GM18519 (cell line): ENCODE results near the gene DPYD.
A peak's percentile ranks its signal among the peaks of the same experiment; 100 is the strongest.
"Not testable (repeated sequence)": the region's sequence is repeated elsewhere in the genome, so short reads cannot be mapped to it uniquely, and the experiment has no call there.

Experiments used
- ATAC-seq: cut with Tn5 transposase; IDR thresholded peaks from one replicate; pipeline ENCODE4 v1.9.1; 2021; ENCODE audit warnings: mild to moderate bottlenecking, moderate library complexity; ENCODE audit not compliant: unreplicated experiment, low FRiP score

DPYD gene

GRCh38 chr1:97247196-97247595, 673.6 kb downstream of the DPYD start:
- no peak for ATAC-seq

- ATAC-seq, result no peak
Observed at GRCh38 chr1:97245682-97246081, 675.2 kb downstream of the DPYD start.

GRCh38 chr1:97245026-97245425, 675.8 kb downstream of the DPYD start:
- ATAC-seq, result no peak

GRCh38 chr1:97243973-97244560, 676.8 kb downstream of the DPYD start:
- ATAC-seq, result peak; percentile 56

GRCh38 chr1:97238816-97239215, 682.0 kb downstream of the DPYD start:
- no peak for ATAC-seq

GRCh38 chr1:97231354-97231753, 689.5 kb downstream of the DPYD start:
- not testable (repeated sequence) for ATAC-seq

- no peak for ATAC-seq
Observed at GRCh38 chr1:97212671-97213070, 708.2 kb downstream of the DPYD start.

GRCh38 chr1:97210307-97210706, 710.5 kb downstream of the DPYD start:
- ATAC-seq, result no peak

- no peak for ATAC-seq
Observed at GRCh38 chr1:97209381-97209957, 711.4 kb downstream of the DPYD start.

- no peak for ATAC-seq
Observed at GRCh38 chr1:97207868-97208267, 713.0 kb downstream of the DPYD start.

GRCh38 chr1:97204468-97204867, 716.4 kb downstream of the DPYD start:
- no peak for ATAC-seq

GRCh38 chr1:97202481-97203380, 718.1 kb downstream of the DPYD start:
- ATAC-seq, result no peak

GRCh38 chr1:97201641-97202040, 719.2 kb downstream of the DPYD start:
- ATAC-seq, result no peak

GRCh38 chr1:97200595-97200994, 720.2 kb downstream of the DPYD start:
- ATAC-seq, result no peak

GRCh38 chr1:97196825-97197516, 723.9 kb downstream of the DPYD start:
- peak; percentile 89 for ATAC-seq

GRCh38 chr1:97192872-97193572, 727.8 kb downstream of the DPYD start:
- ATAC-seq, result no peak

GRCh38 chr1:97190326-97190725, 730.5 kb downstream of the DPYD start:
- no peak for ATAC-seq

- no peak for ATAC-seq
Observed at GRCh38 chr1:97186381-97186780, 734.5 kb downstream of the DPYD start.

GRCh38 chr1:97174039-97174704, 746.7 kb downstream of the DPYD start:
- ATAC-seq, result no peak

GRCh38 chr1:97170300-97170699, 750.5 kb downstream of the DPYD start:
- no peak for ATAC-seq
